NCI-H1105 treated with DMSO at 0.1 percent for 48 hours (cell line): ENCODE measurements around the gene CCDC152.
A peak's percentile ranks its signal among the peaks of the same experiment; 100 is the strongest.
"Not testable (repeated sequence)": the region's sequence is repeated elsewhere in the genome, so short reads cannot be mapped to it uniquely, and the experiment has no call there.

Experiments used
- DNase-seq: peaks from one replicate; lab custom pipeline; 2025; lab: John Stamatoyannopoulos, UW

CCDC152 gene

DNA sequence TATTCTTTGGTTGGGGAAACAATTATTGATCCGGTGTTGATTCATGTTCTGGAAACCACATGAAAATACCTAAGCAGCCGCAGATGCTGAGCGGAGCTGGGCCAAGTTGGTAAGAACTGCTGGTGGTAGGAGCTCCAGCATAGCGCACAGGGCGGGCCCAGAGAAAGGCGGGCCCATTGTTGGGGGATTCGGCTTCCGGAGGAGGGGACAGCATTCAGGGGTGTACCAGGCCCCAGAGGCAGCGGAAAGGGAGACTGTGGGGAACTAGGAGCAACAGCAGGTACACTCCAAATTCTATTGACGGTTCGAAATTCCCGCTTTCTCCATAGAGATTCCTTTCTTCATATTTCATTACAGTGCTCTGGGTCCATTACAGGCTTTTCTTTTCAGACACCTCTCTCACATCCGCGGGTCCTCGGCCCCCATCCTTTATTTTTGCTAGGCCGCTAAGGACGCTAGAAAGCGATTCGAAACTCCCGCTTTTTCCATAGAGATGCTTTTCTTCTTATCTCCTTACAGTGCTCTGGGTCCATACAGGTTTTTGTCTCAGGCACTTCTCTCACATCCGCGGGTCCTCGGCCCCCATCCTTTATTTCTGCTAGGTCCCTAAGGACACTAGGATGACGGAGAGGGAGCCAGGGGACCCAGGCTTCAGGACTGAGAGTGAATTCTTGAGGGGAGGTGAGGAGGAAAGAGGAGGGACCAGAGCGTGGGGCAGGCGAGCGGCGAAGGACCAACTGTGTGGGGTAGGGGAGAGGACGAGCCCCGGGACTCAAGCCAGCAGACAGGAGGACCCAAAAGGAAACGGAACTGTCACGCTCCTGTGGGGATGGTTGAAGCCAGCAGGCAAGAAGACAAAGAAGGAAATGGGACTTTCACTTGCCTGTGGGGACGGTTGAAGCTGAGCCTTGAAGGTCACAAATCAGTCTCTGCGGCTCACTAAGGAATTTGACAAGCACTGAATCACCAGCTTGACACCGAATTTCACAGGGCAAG is at the start of gene CCDC152:
CCDC152 (plus strand) TSS at position 213 of the 996 bp plus-strand sequence. CDS start 2,304 bp downstream, outside the sequence.
- no peak for DNase-seq

- no peak for DNase-seq
Observed at GRCh38 chr5:42715785-42716184, 40.8 kb upstream of the CCDC152 start.

DNA sequence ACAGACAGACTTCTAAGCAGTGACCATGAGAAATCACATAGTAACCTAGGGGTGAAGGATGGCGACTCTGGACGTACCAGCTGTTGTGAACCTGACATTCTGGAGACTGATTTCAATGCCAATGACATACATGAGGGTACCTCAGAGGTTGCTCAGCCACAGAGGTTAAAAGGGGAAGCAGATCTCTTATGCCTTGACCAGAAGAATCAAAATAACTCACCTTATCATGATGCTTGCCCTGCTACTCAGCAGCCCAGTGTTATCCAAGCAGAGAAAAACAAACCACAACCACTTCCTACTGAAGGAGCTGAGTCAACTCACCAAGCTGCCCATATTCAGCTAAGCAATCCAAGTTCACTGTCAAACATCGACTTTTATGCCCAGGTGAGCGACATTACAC is 38.0 kb upstream of the CCDC152 start:
- no peak for DNase-seq

GRCh38 chr5:42719034-42719433 is 37.6 kb upstream of the CCDC152 start:
- no peak for DNase-seq

GRCh38 chr5:42720251-42720650 is 36.4 kb upstream of the CCDC152 start:
- no peak for DNase-seq

GRCh38 chr5:42721484-42721883 is 35.1 kb upstream of the CCDC152 start:
- DNase-seq, result no peak

- not testable (repeated sequence) for DNase-seq
Observed at GRCh38 chr5:42734531-42735058, 22.0 kb upstream of the CCDC152 start.

GRCh38 chr5:42740920-42741319 is 15.7 kb upstream of the CCDC152 start:
- DNase-seq, result no peak

GRCh38 chr5:42745426-42745825 is 11.2 kb upstream of the CCDC152 start:
- DNase-seq, result no peak

DNA sequence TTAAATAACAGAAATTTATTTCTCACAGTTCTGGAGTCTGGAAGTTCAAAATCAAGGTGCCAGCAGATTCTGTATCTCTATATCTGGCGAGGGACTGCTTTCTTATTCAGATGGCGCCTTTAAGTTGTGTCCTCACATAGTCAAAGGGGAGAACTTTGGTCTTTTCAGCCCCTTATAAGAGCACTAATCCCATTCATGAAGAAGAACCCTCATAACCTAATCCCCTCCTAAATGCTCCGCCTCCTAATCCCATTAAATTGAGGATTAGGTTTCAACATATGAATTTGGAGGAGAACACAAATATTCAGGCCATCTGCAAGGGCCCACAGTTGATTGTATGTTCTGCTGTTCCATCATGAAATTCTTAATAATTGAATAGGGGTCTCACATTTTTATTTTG is 10.8 kb upstream of the CCDC152 start:
- no peak for DNase-seq

DNA sequence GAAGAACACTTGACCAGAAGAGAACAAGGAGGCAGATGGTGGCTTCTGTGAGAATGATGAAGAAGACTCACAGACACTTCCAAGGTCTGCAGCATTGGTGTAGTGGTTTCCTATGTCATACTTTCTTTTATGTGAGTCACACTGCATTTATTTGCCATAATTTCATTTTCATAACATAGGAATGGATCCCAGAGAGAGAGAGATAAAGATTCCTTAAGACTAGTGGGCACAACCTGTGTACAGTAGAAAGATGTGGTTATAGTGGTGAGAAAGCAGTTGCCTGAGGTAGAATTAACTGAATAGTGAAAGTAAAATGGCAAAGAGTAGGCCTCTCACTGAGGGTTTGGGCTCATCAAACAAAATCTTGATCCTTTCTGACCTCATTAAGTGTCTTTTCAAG is 7.6 kb upstream of the CCDC152 start:
- DNase-seq, result no peak

DNA sequence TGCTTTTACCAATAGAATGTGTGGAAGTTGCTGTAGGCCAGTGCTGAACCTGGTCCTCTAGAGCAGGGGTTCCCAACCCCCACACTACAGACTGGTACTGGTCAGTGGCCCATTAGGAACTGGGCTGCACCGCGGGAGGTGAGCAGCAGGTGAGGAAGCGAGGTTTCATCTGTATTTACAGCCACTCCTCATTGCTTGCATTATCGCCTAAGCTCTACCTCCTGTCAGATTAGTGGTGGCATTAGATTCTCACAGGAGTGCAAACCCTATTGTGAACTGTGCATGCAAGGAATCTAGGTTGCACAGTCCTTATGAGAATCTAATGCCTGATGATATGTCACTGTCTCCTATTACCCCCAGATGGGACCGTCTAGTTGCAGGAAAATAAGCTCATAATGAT is 6.1 kb upstream of the CCDC152 start:
- no peak for DNase-seq

- no peak for DNase-seq
Observed at GRCh38 chr5:42751044-42751443, 5.6 kb upstream of the CCDC152 start.

GRCh38 chr5:42753099-42753498 is 3.5 kb upstream of the CCDC152 start:
- DNase-seq, result no peak

DNA sequence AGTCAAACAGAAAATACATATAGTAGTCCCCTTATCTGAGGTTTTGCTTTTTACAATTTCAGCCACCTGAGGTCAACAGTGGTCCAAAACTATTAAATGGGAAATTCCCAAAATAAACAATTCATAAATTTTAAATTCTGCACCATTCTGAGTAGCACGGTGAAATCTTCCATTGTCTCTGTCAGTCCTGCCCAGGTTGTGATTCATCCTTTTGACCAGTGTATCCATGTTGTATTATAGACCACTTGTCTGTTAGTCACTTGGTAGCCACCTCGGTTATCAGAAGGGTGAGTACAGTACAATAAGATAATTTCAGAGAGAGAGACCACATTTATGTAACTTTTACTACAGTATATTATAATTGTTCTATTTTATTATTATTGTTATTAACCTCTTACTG is 2.8 kb downstream of the CCDC152 start:
- DNase-seq, result no peak

GRCh38 chr5:42760426-42760825 is 3.8 kb downstream of the CCDC152 start:
- DNase-seq, result no peak

GRCh38 chr5:42761791-42762190 is 5.2 kb downstream of the CCDC152 start:
- no peak for DNase-seq

DNA sequence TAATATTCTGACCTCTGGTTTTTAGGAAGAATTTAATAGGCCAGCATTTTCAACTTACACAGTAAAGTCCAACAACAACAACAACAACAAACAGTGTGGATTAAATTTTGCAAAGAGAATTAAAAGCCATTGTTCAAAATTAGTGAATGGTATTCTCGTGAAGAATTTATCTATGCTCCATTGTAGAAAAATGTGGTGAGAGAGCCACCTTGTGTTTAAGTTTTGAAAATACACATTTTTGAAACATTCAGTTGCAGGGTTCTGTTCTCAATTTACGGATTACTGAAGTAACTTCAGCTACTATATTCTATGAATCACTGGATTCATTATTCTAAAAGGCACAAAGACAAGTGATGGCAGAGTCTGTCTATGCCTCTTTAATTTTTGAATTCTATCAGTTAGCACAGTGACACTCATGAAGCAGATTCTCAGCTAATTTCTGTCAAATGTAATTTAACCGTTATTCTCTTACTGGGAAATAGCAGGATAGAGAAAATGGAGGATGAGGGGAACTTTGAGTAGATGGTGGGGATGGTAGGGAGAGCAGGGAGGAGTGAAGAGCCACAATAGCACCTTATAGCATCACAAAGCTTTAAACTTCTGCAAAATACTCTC is 11.0 kb downstream of the CCDC152 start:
- peak; percentile 60 for DNase-seq

GRCh38 chr5:42768106-42768504 is 11.5 kb downstream of the CCDC152 start:
- DNase-seq, result no peak

GRCh38 chr5:42770003-42770402 is 13.4 kb downstream of the CCDC152 start:
- no peak for DNase-seq

DNA sequence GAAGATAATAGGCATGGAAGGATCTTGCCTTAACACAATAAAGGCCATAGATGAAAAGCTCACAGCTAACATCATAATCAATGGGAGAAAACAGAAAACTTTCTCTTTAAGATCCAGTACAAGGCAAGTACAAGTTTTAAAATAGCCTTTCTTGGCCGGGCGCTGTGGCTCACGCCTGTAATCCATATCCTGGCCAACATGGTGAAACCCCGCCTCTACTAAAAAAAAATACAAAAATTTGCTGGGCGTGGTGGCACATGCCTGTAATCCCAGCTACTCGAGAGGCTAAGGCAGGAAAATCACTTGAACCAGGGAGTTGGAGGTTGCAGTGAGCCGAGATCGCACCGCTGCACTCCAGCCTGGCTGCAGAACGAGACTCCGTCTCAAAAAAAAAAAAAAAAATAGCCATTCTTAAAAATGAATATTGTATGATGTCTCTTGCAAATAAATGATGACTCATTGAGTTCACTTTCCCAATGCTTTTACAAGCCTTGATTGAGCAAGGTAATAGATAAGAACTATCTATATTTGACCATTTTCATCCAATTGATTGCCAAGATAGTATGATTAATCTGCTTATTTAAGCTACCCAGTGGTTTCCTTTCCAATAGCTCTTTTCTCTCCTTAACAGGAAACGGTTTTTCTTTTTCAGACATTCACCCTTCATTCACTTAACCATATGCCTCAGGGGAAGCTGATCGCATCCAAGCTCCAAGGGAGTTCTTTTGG is 15.8 kb downstream of the CCDC152 start:
- DNase-seq, result no peak

- DNase-seq, result no peak
Observed at GRCh38 chr5:42779083-42779482, 22.5 kb downstream of the CCDC152 start.
